Tibial artery (tissue), 4 donors: Measurements from ENCODE around the gene DDC.

Experiments used
- DNase-seq, 2 donors: peaks; one replicate each; pipeline ENCODE4 v3.0.0-alpha.2; 2019
- H3K27ac ChIP-seq, 2 donors: fragments of 200-600 bp; sonication (generic) in 1 of 2; 1 replicate in 1 of 2; 2 replicates in 1 of 2; pipeline ENCODE4 v1.5.1; 2018 to 2019; ENCODE audit warnings: mild to moderate bottlenecking in 1 of 2
- H3K27me3 ChIP-seq, 2 donors: fragments of 200-600 bp; sonication (generic) in 1 of 2; one replicate each; pipeline versions ENCODE4 v1.5.1 to v1.6.0; 2016 to 2019
- H3K36me3 ChIP-seq, 3 donors: fragments of 200-600 bp; sonication (generic) in 2 of 3; one replicate each; pipeline ENCODE4 v1.5.1; 2016 to 2019; ENCODE audit warnings: mild to moderate bottlenecking in 2 of 3
- H3K4me1 ChIP-seq, 4 donors: fragments of 200-600 bp; sonication (generic) in 2 of 4; 1 replicate in 3 of 4; 2 replicates in 1 of 4; pipeline ENCODE4 v1.5.1; 2016 to 2019
- H3K4me3 ChIP-seq, 2 donors: fragments of 200-600 bp; sonication (generic) in 1 of 2; 1 replicate in 1 of 2; 2 replicates in 1 of 2; pipeline ENCODE4 v1.5.1; 2018 to 2019; ENCODE audit warnings: mild to moderate bottlenecking in 2 of 2
- H3K9me3 ChIP-seq, 3 donors: fragments of 200-600 bp; sonication (generic) in 1 of 3; one replicate each; pipeline ENCODE4 v1.5.1; 2016 to 2019
- CTCF ChIP-seq, 2 experiments: fragments of 200-600 bp in 1 of 2; fragments of 450-650 bp in 1 of 2; IDR thresholded peaks; one replicate each; pipeline ENCODE4 v1.5.1; 2017 to 2019; ENCODE audit warnings: antibody characterized with exemption in 2 of 2, mild to moderate bottlenecking in 1 of 2, moderate library complexity in 1 of 2
- intact Hi-C: fragments of 100-400 bp; cut with DNase I; formaldehyde crosslinking; loops from one replicate; pipeline ENCODE4 v1.15.0; 2023; ENCODE audit warnings: low total_unique reads

The DDC gene

DNA sequence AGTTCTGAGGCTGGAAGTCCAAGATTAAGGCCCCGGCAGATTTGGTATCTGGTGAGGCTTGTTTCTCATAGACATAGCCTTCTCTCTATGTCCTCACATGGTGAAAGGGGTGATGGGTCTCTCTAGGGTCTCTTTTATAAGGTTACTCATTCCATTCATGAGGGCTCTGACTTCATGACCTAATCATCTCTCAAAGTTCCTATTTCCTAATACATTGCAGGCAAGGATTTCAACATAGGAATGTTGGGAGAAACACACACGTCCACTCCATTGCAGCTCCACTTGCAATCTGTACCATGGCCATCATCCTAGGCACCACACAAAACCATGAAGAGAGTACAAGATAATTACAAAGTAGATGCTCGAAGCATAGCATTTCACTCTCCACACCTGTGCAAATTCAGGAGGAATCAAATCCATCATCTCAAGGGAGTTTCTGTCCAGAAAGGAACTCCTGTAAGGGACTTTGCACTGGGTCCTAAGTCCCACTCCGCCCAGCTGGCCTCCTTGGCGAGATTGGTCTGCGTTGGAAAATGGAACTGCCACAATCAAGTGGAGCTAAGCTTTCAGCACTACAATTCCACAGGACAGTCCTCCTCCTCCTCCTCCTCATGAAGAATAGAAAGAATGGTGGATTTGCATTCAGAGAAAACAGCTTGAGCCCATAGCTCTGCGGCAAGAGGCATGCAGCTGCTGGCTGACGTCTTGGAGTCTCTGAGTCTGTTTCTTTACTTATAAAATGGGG, 8.8 kb downstream of the DDC start:
- no peak for TF ChIP-seq CTCF (IDR thresholded peaks at IDR 0.05)
- DNase-seq = no peak
- peaks cover 0 to 27% of the 10 kb centered on the region in 2 donors for H3K27me3 ChIP-seq
- H3K27ac ChIP-seq = no peak overlapping the region
- H3K4me1 ChIP-seq = no peaks in the 10 kb centered on the region
- intact Hi-C loops = no loop called here
- no peak overlapping the region for H3K4me3 ChIP-seq
- no peaks in the 10 kb centered on the region for H3K36me3 ChIP-seq
- H3K9me3 ChIP-seq = no peaks in the 10 kb centered on the region

DNA sequence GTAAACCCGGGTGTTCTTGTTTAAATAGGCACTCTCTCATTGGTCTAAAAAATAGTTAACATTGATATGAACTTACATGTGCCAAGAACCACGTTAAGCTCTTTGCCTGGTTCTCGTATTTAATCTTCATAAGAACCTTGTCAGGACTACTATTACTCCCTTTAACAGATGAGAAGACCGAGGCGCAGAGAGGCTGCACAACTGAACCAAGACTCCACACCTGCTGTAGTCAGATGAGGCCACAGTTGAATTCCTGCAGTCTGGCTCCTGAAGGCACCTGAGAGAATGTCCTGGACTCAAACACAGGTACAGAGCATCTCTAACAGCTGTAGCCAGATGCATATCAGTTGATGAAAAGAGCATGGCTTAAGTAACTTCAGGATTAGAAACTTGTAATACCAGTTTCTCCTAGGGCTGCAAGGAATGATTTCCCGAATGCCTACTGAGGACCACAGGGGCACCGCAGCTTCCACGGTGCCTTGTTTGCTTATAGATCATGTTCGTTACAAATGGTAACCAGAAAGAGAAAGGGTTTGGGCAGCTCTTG, 9.5 kb downstream of the DDC start:
- peaks cover 0 to 23% of the 10 kb centered on the region in 2 donors for H3K27me3 ChIP-seq
- H3K27ac ChIP-seq = no peak overlapping the region
- intact Hi-C loops = no loop called here
- DNase-seq = no peak
- no peaks in the 10 kb centered on the region for H3K36me3 ChIP-seq
- H3K9me3 ChIP-seq = no peaks in the 10 kb centered on the region
- H3K4me3 ChIP-seq = no peak overlapping the region
- no peak for TF ChIP-seq CTCF (IDR thresholded peaks at IDR 0.05)
- H3K4me1 ChIP-seq = no peaks in the 10 kb centered on the region

GRCh38 chr7:50554431-50555322, 10.5 kb downstream of the DDC start:
- H3K27me3 ChIP-seq = peaks cover 0 to 13% of the 10 kb centered on the region in 2 donors
- DNase-seq = no peak
- H3K36me3 ChIP-seq = no peaks in the 10 kb centered on the region
- TF ChIP-seq CTCF (IDR thresholded peaks at IDR 0.05) = no peak
- H3K27ac ChIP-seq = no peak overlapping the region
- no peaks in the 10 kb centered on the region for H3K4me1 ChIP-seq
- intact Hi-C loops = no loop called here
- no peaks in the 10 kb centered on the region for H3K9me3 ChIP-seq
- no peak overlapping the region for H3K4me3 ChIP-seq

GRCh38 chr7:50553973-50554372, 11.2 kb downstream of the DDC start:
- Histone ChIP-seq H3K4me3 (no peak overlapping the region), H3K27me3 (peaks cover 0 to 7% of the 10 kb centered on the region in 2 donors), H3K36me3 (no peaks in the 10 kb centered on the region), H3K27ac (no peak overlapping the region), H3K9me3 (no peaks in the 10 kb centered on the region), H3K4me1 (no peaks in the 10 kb centered on the region)
- intact Hi-C loops = no loop called here
- no peak for TF ChIP-seq CTCF (IDR thresholded peaks at IDR 0.05)
- no peak for DNase-seq

DNA sequence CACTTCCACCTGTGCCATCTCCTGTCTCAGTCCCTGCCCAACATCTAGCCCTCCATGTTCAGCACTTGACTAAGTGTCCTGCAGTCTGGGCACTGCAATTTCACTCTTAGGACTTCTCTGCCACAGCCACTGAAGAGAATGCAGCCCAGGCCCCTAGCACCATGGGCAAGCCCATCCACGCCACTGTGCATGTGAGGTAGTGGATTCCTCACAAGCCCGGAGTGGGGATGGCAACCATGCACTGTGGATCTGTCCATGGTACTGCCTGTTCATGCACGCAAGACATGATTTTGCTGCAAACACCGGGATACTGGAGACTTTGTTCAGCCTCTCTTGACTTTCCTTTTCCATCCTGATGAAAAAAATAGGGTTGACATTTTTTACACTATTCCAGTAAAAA, 12.3 kb downstream of the DDC start:
- DNase-seq = no peak
- Histone ChIP-seq H3K36me3 (no peaks in the 10 kb centered on the region), H3K9me3 (no peaks in the 10 kb centered on the region), H3K4me3 (no peak overlapping the region), H3K4me1 (no peaks in the 10 kb centered on the region), H3K27me3 (no peaks in the 10 kb centered on the region), H3K27ac (no peak overlapping the region)
- intact Hi-C loops = no loop called here
- TF ChIP-seq CTCF (IDR thresholded peaks at IDR 0.05) = no peak
